ENCODE results near the gene SHISA7.

SHISA7 gene

DNA sequence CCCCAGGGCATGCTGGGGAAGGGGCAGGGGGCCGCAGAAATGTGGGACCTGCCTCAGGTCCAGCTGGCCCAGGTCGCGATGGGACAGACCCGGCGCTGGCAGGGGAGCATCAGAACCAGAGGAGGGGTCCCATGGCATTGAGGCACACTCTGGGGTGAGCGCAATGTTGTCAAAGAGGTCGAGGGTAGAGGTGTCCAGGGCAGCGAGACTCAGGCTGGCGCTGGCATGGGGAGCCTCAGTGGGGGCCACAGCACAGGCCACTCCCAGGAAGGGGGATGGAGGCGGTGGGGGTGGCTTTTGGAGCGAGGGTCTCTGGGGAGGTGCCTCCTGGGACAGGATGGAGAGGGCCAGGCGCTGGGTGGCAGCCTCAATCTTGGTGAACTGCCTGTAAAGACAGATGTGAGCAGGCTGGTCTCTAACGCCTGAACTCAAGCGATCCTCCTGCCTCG, 20.5 kb upstream of the SHISA7 start (continued):
- TF ChIP-seq ZNF560 (tag by site-specific recombination; IDR thresholded peaks at IDR 0.05; ENCODE audit: borderline replicate concordance) (no peak), ZNF558 (tag by site-specific recombination; IDR thresholded peaks at IDR 0.05) (no peak)

GRCh38 chr19:55462722-55463121, 19.6 kb upstream of the SHISA7 start:
- no peaks in the 10 kb centered on the region for H3K9me3 ChIP-seq (ENCODE audit: control insufficient read depth, insufficient read depth, low read depth, low read length)
- POLR2A ChIA-PET: interaction anchor here (1.0 to 1.3 kb wide), 3 partner anchors 9 to 345 kb away, joined by 3 to 5 read pairs (median 4); partner anchors contain the start of genes PPP1R12C and ZNF628
- CTCF ChIA-PET: interaction anchor here (0.6 to 1.6 kb wide), 6 partner anchors 9 to 372 kb away, joined by 3 to 12 read pairs (median 3); no protein-coding TSS in a partner anchor
- no peak overlapping the region for H3K27ac ChIP-seq (ENCODE audit: extremely low read depth, low read depth, low read length)
- peaks cover 12% of the 10 kb centered on the region for H3K4me1 ChIP-seq (ENCODE audit: control insufficient read depth, insufficient read depth, low read length)
- H3K4me3 ChIP-seq (ENCODE audit: low read depth, low read length): no peak overlapping the region
- TF ChIP-seq WT1 (tag by site-specific recombination; IDR thresholded peaks at IDR 0.05): no peak
- TF ChIP-seq ZNF777 (tag by site-specific recombination; IDR thresholded peaks at IDR 0.05; ENCODE audit: borderline replicate concordance): no peak
- TF ChIP-seq KLF9 (tag by site-specific recombination; IDR thresholded peaks at IDR 0.05; ENCODE audit: low read depth): no peak
- TF ChIP-seq BCL6B (tag by site-specific recombination; IDR thresholded peaks at IDR 0.05): no peak
- no peak for TF ChIP-seq ZSCAN16 (tag by site-specific recombination; IDR thresholded peaks at IDR 0.05)
- TF ChIP-seq ZNF645 (tag by site-specific recombination; IDR thresholded peaks at IDR 0.05): no peak
- no peak for TF ChIP-seq ZNF175 (tag by site-specific recombination; IDR thresholded peaks at IDR 0.05)
- no peak for TF ChIP-seq IKZF3 (tag by site-specific recombination; IDR thresholded peaks at IDR 0.05)
- TF ChIP-seq ZNF76 (tag by site-specific recombination; IDR thresholded peaks at IDR 0.05; ENCODE audit: borderline replicate concordance, low read depth): no peak
- TF ChIP-seq REST (tag by site-specific recombination; IDR thresholded peaks at IDR 0.05): no peak
- TF ChIP-seq KLF7 (tag by site-specific recombination; IDR thresholded peaks at IDR 0.05; ENCODE audit: borderline replicate concordance): no peak
- no peaks in the 10 kb centered on the region for H3K36me3 ChIP-seq (ENCODE audit: control insufficient read depth in 2 of 2, insufficient read depth in 1 of 2, low read length in 2 of 2)

DNA sequence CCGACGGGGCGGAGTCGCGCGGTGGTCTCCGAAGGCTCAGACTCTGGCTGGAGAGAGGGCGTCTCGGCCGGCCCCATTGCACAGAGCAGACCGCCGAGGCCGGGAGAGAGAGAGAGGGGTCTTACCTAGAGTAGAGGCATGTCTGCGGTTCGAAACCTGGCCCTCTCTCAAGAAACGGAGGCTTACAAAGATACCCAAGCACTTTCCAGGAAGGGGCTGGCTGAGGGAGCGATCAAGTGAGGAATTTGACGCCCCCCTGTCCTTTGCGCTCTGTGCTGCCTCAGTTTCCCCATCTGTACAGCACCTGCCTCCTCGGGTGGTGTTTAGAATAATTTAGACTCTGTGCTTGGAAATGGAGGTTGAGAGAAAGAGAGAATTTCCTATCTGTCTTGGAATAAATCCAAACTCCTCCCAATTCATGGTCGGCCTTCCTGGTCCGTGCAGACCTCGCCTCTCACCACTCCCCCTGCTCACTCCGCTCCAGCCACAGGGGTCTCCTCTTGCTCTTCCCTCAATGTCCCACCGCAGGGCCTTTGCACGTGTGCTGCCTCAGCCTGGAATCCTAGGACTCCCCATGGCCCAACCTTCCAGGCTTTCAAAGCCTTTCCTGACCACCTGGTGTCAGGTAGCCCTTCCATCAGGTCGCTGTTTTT, 19.0 kb upstream of the SHISA7 start:
- no peaks in the 10 kb centered on the region for H3K9me3 ChIP-seq (ENCODE audit: control insufficient read depth, insufficient read depth, low read depth, low read length)
- CTCF ChIA-PET: interaction anchor here (0.6 to 1.6 kb wide), 10 partner anchors 9 to 185 kb away, joined by 3 to 12 read pairs (median 3); partner anchors contain the start of gene ZNF865
- no peaks in the 10 kb centered on the region for H3K36me3 ChIP-seq (ENCODE audit: control insufficient read depth in 2 of 2, insufficient read depth in 1 of 2, low read length in 2 of 2)
- POLR2A ChIA-PET: interaction anchor here (0.5 to 1.7 kb wide), 38 partner anchors 9 to 1261 kb away, joined by 3 to 34 read pairs (median 4); partner anchors contain the start of genes BRSK1, FIZ1, HSPBP1 and KMT5C
- peak overlapping the region; percentile 49 for H3K4me3 ChIP-seq (ENCODE audit: low read depth, low read length)
- H3K4me1 ChIP-seq (ENCODE audit: control insufficient read depth, insufficient read depth, low read length): peaks cover 12% of the 10 kb centered on the region
- no peak overlapping the region for H3K27ac ChIP-seq (ENCODE audit: extremely low read depth, low read depth, low read length)
- TF ChIP-seq ZSCAN30 (tag by site-specific recombination; IDR thresholded peaks at IDR 0.05) (0 out of 2 replicates have a peak, but pooled peaks have one; percentile 26), ZNF660 (tag by site-specific recombination; IDR thresholded peaks at IDR 0.05) (no peak), HOXA7 (CRISPR knock-in tag; IDR thresholded peaks at IDR 0.05; ENCODE audit: borderline replicate concordance) (no peak), ZNF664 (tag by site-specific recombination; IDR thresholded peaks at IDR 0.05) (no peak), ZBTB20 (tag by site-specific recombination; IDR thresholded peaks at IDR 0.05) (no peak), ZNF843 (tag by site-specific recombination; IDR thresholded peaks at IDR 0.05) (0 out of 2 replicates have a peak, but pooled peaks have one; percentile 20), ZNF623 (tag by site-specific recombination; IDR thresholded peaks at IDR 0.05) (peak; percentile 97), ZNF2 (tag by site-specific recombination; IDR thresholded peaks at IDR 0.05) (no peak), KLF10 (tag by site-specific recombination; IDR thresholded peaks at IDR 0.05) (0 out of 2 replicates have a peak, but pooled peaks have one; percentile 1), ZNF121 (tag by site-specific recombination; IDR thresholded peaks at IDR 0.05) (no peak), ZNF768 (tag by site-specific recombination; IDR thresholded peaks at IDR 0.05) (no peak), ZNF501 (tag by site-specific recombination; IDR thresholded peaks at IDR 0.05) (0 out of 2 replicates have a peak, but pooled peaks have one; percentile 20), ZNF19 (tag by site-specific recombination; IDR thresholded peaks at IDR 0.05; ENCODE audit: low read depth) (no peak), ZNF266 (tag by site-specific recombination; IDR thresholded peaks at IDR 0.05; ENCODE audit: low read depth) (no peak), ZNF596 (tag by site-specific recombination; IDR thresholded peaks at IDR 0.05) (peak; percentile 55; the same call in 1 of the 2 replicates)
